GM23338 (cell line): ENCODE data around the gene MAP3K6.

ENCODE experiments used
- CTCF ChIP-seq, 2 experiments: fragments of 200-600 bp in 1 of 2; sonication (generic) in 1 of 2; conservative IDR thresholded peaks; 2 replicates each; pipeline versions ENCODE4 v1.5.1 to v1.6.1; 2016 to 2017; ENCODE audit warnings: antibody characterized with exemption in 2 of 2, low read depth in 2 of 2, mild to moderate bottlenecking in 2 of 2, moderate library complexity in 1 of 2
- EZH2 ChIP-seq: fragments of 200-600 bp; sonication (generic); IDR thresholded peaks from one replicate; pipeline ENCODE4 v1.8.0; 2017; ENCODE audit warnings: antibody characterized with exemption, mild to moderate bottlenecking, low read depth; ENCODE audit not compliant: unreplicated experiment
- EZH2phosphoT487 ChIP-seq: fragments of 200-600 bp; sonication (generic); IDR thresholded peaks from one replicate; pipeline ENCODE4 v1.8.1; 2018; ENCODE audit warnings: antibody characterized with exemption; ENCODE audit not compliant: unreplicated experiment
- JUNB ChIP-seq: IDR thresholded peaks from one replicate; pipeline ENCODE4 v1.6.1; 2016; ENCODE audit warnings: antibody characterized with exemption; ENCODE audit not compliant: unreplicated experiment
- POLR2AphosphoS5 ChIP-seq: IDR thresholded peaks from 2 replicates; pipeline ENCODE4 v1.6.1; 2016; ENCODE audit warnings: antibody characterized with exemption, low read depth
- REST ChIP-seq: IDR thresholded peaks from one replicate; pipeline ENCODE4 v1.6.1; 2018; ENCODE audit warnings: antibody characterized with exemption; ENCODE audit not compliant: unreplicated experiment
- STAT1 ChIP-seq: IDR thresholded peaks from one replicate; pipeline ENCODE4 v1.6.1; 2016; ENCODE audit warnings: antibody characterized with exemption; ENCODE audit not compliant: unreplicated experiment
- ZNF114 ChIP-seq: fragments of 250-450 bp; sonication (Bioruptor Pico); IDR thresholded peaks from 2 replicates; pipeline ENCODE4 v1.5.0; 2020; ENCODE audit warnings: mild to moderate bottlenecking, moderate library complexity

DNA sequence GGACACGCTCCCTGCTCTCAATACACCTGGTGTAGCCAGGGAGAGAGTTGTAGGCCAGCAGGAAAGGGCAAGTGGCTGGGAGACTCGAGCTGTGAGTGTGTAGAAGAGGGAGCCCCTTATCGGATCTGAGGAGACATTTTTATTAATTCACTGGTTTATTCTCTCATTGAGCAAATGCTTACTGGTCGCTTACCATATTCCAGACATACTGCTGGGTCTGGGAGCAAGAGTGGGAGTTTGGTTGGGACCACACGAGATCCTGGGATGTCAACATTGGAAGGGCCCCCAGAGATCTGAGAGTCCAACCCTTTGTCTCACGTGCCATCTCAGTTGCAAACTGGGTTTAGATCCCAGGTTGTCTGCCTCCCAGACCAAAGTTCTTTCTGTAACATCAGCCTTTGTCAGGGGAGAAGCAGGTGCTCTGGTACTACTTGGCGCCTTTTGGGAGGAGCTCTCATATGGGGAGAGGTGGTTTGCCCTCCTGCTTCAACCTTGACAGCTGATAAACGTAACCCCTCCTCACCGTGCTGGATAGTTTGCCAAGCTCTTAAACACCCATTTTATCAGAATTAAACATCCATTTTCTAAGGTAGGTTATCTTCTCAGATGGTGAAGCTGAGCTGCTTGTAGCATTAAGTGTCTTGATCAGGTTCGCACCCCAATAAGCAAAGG lies 44.1 kb downstream of the MAP3K6 start:
- TF ChIP-seq CTCF (conservative IDR thresholded peaks at IDR 0.05; ENCODE audit: low read depth in 2 of 2), result no peak
- TF ChIP-seq ZNF114, result no peak
- TF ChIP-seq EZH2phosphoT487, result no peak
- TF ChIP-seq STAT1, result no peak
- TF ChIP-seq POLR2AphosphoS5, result no peak
- no peak for TF ChIP-seq EZH2
- TF ChIP-seq JUNB, result no peak
- no peak for TF ChIP-seq REST
